Suprapubic skin (tissue), 4 donors: Measurements from ENCODE around the gene SLC25A31.

Experiments
- EP300 ChIP-seq: sonication (generic); formaldehyde crosslinking; IDR thresholded peaks from one replicate; pipeline ENCODE4 v1.6.1; 2017; ENCODE audit warnings: antibody characterized with exemption
- POLR2A ChIP-seq, 2 donors: fragments of 450-650 bp; IDR thresholded peaks; one replicate each; pipeline ENCODE4 v1.6.1; 2017; ENCODE audit warnings: antibody characterized with exemption in 2 of 2, mild to moderate bottlenecking in 2 of 2, moderate library complexity in 2 of 2
- POLR2AphosphoS5 ChIP-seq, 3 donors: sonication (generic); formaldehyde crosslinking; IDR thresholded peaks; one replicate each; pipeline ENCODE4 v1.6.1; 2017; ENCODE audit warnings: antibody characterized with exemption in 3 of 3
- TF ChIP-seq, protein P1 (sequence below), 2 donors: fragments of 200-600 bp in 1 of 2; fragments of 450-650 bp in 1 of 2; sonication (generic) in 1 of 2; IDR thresholded peaks; one replicate each; pipeline ENCODE4 v1.5.1; 2016 to 2019; ENCODE audit warnings: antibody characterized with exemption in 2 of 2, mild to moderate bottlenecking in 1 of 2, moderate library complexity in 1 of 2

DNA sequence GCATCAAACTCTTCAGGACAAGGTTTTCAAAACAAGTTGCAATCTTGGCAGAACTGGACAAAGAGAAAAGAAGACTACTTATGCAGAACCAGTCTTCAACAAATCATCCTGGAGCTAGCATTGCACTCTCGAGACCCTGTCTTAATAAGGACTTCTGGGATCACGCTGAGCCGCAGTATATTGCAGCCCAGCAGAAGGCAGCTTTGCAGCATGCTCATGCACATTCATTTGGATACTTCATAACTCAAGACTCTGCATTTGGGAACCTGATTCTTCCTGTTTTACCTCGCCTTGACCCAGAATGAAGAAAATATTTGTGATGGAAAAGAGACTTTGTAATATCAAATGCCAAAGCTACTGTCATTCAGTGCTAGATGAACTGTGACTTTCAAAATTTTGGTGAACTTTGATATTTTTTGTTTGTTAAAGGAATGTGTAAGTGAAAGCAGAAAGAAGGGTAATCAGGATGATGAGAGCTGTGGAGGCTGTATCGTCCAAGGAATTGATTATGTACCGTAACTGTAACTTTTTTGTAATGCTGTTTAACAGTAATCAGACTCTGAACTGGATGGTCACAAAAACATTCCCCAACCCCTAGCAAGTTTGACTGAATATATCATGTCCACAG is 79.1 kb downstream of the SLC25A31 start:
- TF ChIP-seq, protein P1, sequence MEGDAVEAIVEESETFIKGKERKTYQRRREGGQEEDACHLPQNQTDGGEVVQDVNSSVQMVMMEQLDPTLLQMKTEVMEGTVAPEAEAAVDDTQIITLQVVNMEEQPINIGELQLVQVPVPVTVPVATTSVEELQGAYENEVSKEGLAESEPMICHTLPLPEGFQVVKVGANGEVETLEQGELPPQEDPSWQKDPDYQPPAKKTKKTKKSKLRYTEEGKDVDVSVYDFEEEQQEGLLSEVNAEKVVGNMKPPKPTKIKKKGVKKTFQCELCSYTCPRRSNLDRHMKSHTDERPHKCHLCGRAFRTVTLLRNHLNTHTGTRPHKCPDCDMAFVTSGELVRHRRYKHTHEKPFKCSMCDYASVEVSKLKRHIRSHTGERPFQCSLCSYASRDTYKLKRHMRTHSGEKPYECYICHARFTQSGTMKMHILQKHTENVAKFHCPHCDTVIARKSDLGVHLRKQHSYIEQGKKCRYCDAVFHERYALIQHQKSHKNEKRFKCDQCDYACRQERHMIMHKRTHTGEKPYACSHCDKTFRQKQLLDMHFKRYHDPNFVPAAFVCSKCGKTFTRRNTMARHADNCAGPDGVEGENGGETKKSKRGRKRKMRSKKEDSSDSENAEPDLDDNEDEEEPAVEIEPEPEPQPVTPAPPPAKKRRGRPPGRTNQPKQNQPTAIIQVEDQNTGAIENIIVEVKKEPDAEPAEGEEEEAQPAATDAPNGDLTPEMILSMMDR (IDR thresholded peaks at IDR 0.05): no peak
- TF ChIP-seq POLR2AphosphoS5 (IDR thresholded peaks at IDR 0.05) (no peak), POLR2A (IDR thresholded peaks at IDR 0.05) (no peak), EP300 (no peak)
